DLD1 (cell line): Measurements from ENCODE around the gene LMLN.
"Not testable (repeated sequence)": the region's sequence is repeated elsewhere in the genome, so short reads cannot be mapped to it uniquely, and the experiment has no call there.

Experiments
- in situ Hi-C: cut with HindIII; loops from 2 replicates; pipeline ENCODE4 v1.10.0; 2017; ENCODE audit warnings: low sequenced_read_pairs

LMLN gene

GRCh38 chr3:198070871-198071270, 110.9 kb downstream of the LMLN start:
- in situ Hi-C loops: no loop called here

- in situ Hi-C loops: no loop called here
Measured at GRCh38 chr3:198071602-198072287, 111.7 kb downstream of the LMLN start.

GRCh38 chr3:198076722-198077308, 116.8 kb downstream of the LMLN start:
- in situ Hi-C loops: no loop called here

GRCh38 chr3:198079771-198080520, 119.9 kb downstream of the LMLN start:
- in situ Hi-C loops: no loop called here

- in situ Hi-C loops: no loop called here
Measured at GRCh38 chr3:198080521-198081384, 120.7 kb downstream of the LMLN start.

GRCh38 chr3:198081421-198081844, 121.4 kb downstream of the LMLN start:
- in situ Hi-C loops: no loop called here

- in situ Hi-C loops: not testable (repeated sequence)
Measured at GRCh38 chr3:198082226-198082625, 122.2 kb downstream of the LMLN start.

GRCh38 chr3:198088421-198088955, 128.5 kb downstream of the LMLN start:
- in situ Hi-C loops: no loop called here

GRCh38 chr3:198090795-198091332, 130.8 kb downstream of the LMLN start:
- in situ Hi-C loops: no loop called here

GRCh38 chr3:198092276-198092675, 132.3 kb downstream of the LMLN start:
- in situ Hi-C loops: no loop called here

- in situ Hi-C loops: no loop called here
Measured at GRCh38 chr3:198093112-198093679, 133.2 kb downstream of the LMLN start.
